SK-N-SH (cell line): ENCODE measurements around the gene OR2L8.

Source experiments
- CTCF ChIP-seq: fragments of 200-600 bp; sonication (generic); IDR thresholded peaks from 2 replicates; pipeline ENCODE4 v1.6.1; 2017; ENCODE audit warnings: antibody characterized with exemption, mild to moderate bottlenecking, moderate library complexity
- EP300 ChIP-seq, 2 experiments: IDR thresholded peaks; 2 replicates each; pipeline versions ENCODE4 v1.4.0 to v1.6.1; 2012; ENCODE audit warnings: borderline replicate concordance in 1 of 2, low read depth in 1 of 2, low read length in 1 of 2
- FOXM1 ChIP-seq: IDR thresholded peaks from 2 replicates; pipeline ENCODE4 v1.4.0; 2012; ENCODE audit warnings: low read depth, mild to moderate bottlenecking
- NFIC ChIP-seq: IDR thresholded peaks from 2 replicates; pipeline ENCODE4 v1.4.0; 2012; ENCODE audit warnings: borderline replicate concordance
- POLR2AphosphoS5 ChIP-seq: IDR thresholded peaks from 2 replicates; pipeline ENCODE4 v1.6.1; 2012; ENCODE audit warnings: low read depth, low read length
- RAD21 ChIP-seq: IDR thresholded peaks from 2 replicates; pipeline ENCODE4 v1.6.1; 2012; ENCODE audit warnings: mild to moderate bottlenecking, low read length
- RFX5 ChIP-seq: IDR thresholded peaks from 2 replicates; pipeline ENCODE4 v1.6.1; 2012; ENCODE audit warnings: mild to moderate bottlenecking, improper control_type of control experiment, low read length
- SIN3A ChIP-seq: IDR thresholded peaks from 2 replicates; pipeline ENCODE4 v1.6.1; 2012; ENCODE audit warnings: low read depth, mild to moderate bottlenecking, low read length, moderate library complexity, borderline replicate concordance
- SMC3 ChIP-seq: IDR thresholded peaks from 2 replicates; pipeline ENCODE4 v1.6.1; 2012; ENCODE audit warnings: low read depth, low read length, improper control_type of control experiment
- YY1 ChIP-seq: IDR thresholded peaks from 2 replicates; pipeline ENCODE4 v1.4.0; 2012; ENCODE audit warnings: low read depth, mild to moderate bottlenecking

- no peak for TF ChIP-seq CTCF
- no peak for TF ChIP-seq POLR2AphosphoS5
- no peak for TF ChIP-seq RFX5
- TF ChIP-seq SIN3A = no peak
- no peak for TF ChIP-seq SMC3
- no peak for TF ChIP-seq FOXM1
- no peak for TF ChIP-seq RAD21
- no peak for TF ChIP-seq YY1
- TF ChIP-seq NFIC = no peak
- no peak for TF ChIP-seq EP300 (IDR thresholded peaks at IDR 0.05; ENCODE audit: borderline replicate concordance in 1 of 2, low read depth in 1 of 2, low read length in 1 of 2)
Observed at GRCh38 chr1:247924868-247925267, 23.8 kb upstream of the OR2L8 start, which contains the start of gene OR2AJ1.
